ENCODE measurements around the gene CEP68.
"Not testable (repeated sequence)": the region's sequence is repeated elsewhere in the genome, so short reads cannot be mapped to it uniquely, and the experiment has no call there.

CEP68 gene

DNA sequence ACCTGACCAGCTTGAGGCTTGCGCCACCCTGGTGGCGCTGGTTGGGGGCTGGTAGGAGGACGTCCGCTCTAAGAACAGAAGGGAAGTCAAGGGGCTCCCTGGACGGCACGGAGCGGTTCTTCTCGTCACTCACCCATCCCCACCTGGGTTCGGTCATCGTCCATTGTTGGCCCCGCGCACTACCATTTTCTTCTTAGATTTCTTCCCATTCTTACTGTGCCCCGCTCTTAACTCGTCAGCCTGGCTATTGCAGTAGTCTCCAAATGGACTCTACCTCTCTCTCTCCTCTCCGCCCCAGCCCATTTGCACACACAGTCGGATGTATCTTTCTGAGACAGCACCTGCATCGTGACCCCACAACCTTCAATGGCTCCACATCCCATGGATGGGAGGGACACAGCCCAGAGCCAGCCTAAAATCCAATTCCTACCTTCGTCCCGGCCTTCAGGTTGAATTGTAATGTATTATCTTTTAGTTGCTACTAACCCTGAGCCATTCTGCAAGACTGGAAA is 74.5 kb downstream of the CEP68 start:
- peak; percentile 15 for DNase-seq (ENCODE audit: low read depth)

GRCh38 chr2:65132930-65133329 is 76.7 kb downstream of the CEP68 start:
- not testable (repeated sequence) for DNase-seq (ENCODE audit: low read depth)

GRCh38 chr2:65133626-65134025 is 77.4 kb downstream of the CEP68 start:
- DNase-seq (ENCODE audit: low read depth): no peak

GRCh38 chr2:65134158-65134557 is 77.9 kb downstream of the CEP68 start:
- no peak for DNase-seq (ENCODE audit: low read depth)

DNA sequence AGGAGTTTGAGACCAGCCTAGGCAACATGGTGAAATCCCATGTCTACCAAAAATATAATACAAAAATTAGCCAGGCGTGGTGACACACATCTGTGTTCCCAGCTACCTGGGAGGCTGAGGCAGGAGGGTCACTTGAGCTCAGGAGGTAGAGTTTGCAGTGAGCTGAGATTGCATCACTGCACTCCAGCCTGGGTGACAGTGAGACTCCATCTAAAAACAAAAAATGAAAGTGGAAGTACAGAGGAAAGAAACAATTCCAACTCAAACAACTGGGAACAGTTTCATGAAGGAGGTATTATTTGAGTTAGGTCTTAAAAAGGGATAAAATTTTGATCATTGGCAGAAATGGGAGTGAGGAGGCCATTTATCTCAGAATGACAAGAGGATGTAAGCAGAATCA is 80.0 kb downstream of the CEP68 start:
- no peak for DNase-seq (ENCODE audit: low read depth)

Measured in HS-5 (cell line).